Activated CD4-positive, alpha-beta memory T cell treated with anti-CD3 and anti-CD28 coated beads for 36 hours (primary cell): Measurements from ENCODE around the gene PLEKHB2. TPM values are rescaled to one million over a fixed set of nuclear protein-coding genes. Genes with fewer than 3 reads are reported as not detected.

Source experiments
- CTCF ChIA-PET: fragments of 350-600 bp; sonication (Branson Sonifier 250); formaldehyde crosslinking; loops from one replicate; lab custom pipeline; 2021; ENCODE audit warnings: antibody characterized with exemption, inconsistent platforms; lab: Charles Lee
- POLR2A ChIA-PET: fragments of 350-600 bp; sonication (Branson Sonifier 250); formaldehyde crosslinking; loops from one replicate; lab custom pipeline; 2021; ENCODE audit warnings: antibody characterized with exemption; lab: Charles Lee
- DNase-seq: peaks from one replicate; pipeline ENCODE4 v3.0.0-alpha.2; 2020
- H3K27ac Mint-ChIP-seq: one replicate; pipeline ENCODE4 v1.8.0; 2021; ENCODE audit warnings: mixed read lengths
- H3K27me3 Mint-ChIP-seq: one replicate; pipeline ENCODE4 v1.8.0; 2021; ENCODE audit warnings: mixed read lengths
- H3K36me3 Mint-ChIP-seq: one replicate; pipeline ENCODE4 v1.8.0; 2021; ENCODE audit warnings: mixed read lengths
- H3K4me1 Mint-ChIP-seq: one replicate; pipeline ENCODE4 v1.8.0; 2021; ENCODE audit warnings: low read depth, mixed read lengths
- H3K4me3 Mint-ChIP-seq: one replicate; pipeline ENCODE4 v1.8.0; 2021; ENCODE audit warnings: mild to moderate bottlenecking, mixed read lengths
- H3K9me3 Mint-ChIP-seq: one replicate; pipeline ENCODE4 v1.8.0; 2021; ENCODE audit warnings: mixed read lengths
- intact Hi-C: fragments of 100-400 bp; cut with micrococcal nuclease; formaldehyde crosslinking; loops from one replicate; pipeline ENCODE4 v1.15.1; 2023
- total RNA-seq, 2 experiments: library from RNA; stranded (reverse); gene quantifications; one replicate each; pipeline ENCODE4 v1.2.3, GENCODE V29; 2021

PLEKHB2 gene
- total RNA-seq, 2 experiments from 2014 or later: 50.0 to 52.2 TPM

DNA sequence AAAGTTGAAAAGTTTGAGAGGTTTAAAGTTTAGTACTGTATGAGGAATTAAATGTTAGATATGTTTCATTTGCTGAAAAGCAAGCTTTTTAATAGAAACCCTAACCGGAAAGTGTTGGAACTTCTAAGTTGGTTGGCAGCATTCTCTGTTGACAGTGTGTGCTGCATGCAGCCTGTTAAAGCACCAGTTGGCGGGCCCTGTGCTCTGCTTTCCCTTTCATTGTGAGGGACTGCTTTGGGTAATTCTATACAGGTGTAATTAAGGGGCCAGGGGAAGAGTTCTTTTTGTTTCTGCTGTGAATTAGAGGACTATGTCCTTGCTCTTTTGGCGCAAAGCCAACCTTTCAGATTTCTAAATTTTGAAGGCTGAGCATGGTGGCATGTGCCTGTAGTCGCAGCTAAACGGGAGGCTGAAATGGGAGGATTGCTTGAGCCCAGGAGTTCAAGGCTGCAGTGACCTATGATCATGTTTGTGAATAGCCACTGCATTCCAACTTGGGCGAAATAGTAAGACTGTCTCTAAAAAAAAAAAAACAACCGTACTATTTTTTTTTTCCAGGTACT, 20.1 kb downstream of the PLEKHB2 start:
- no peaks in the 10 kb centered on the region for H3K4me1 Mint-ChIP-seq
- ChIA-PET POLR2A (no interaction called here), CTCF (no interaction called here)
- H3K27ac Mint-ChIP-seq: no peak overlapping the region
- no peak overlapping the region for H3K4me3 Mint-ChIP-seq
- intact Hi-C loops: no loop called here
- peaks cover 53% of the 10 kb centered on the region for H3K36me3 Mint-ChIP-seq
- DNase-seq: no peak
- H3K27me3 Mint-ChIP-seq: no peaks in the 10 kb centered on the region
- H3K9me3 Mint-ChIP-seq: no peaks in the 10 kb centered on the region

DNA sequence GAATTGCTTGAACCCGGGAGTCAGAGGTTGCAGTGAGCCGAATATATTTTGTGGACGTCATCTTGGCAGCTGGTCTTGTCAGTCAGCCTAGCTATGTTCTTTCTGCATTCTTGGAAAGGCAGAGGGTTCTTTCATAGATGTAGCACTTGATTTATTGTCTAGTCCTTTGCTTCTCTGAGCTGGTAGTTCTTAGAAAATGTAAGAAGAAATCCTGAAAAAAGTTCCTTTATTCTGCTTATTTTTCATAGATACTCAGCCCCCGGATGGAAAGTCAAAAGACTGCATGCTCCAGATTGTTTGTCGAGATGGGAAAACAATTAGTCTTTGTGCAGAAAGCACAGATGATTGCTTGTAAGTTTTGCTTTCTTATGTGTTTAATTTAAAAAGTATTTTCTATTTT, 21.3 kb downstream of the PLEKHB2 start:
- no peak overlapping the region for H3K27ac Mint-ChIP-seq

DNA sequence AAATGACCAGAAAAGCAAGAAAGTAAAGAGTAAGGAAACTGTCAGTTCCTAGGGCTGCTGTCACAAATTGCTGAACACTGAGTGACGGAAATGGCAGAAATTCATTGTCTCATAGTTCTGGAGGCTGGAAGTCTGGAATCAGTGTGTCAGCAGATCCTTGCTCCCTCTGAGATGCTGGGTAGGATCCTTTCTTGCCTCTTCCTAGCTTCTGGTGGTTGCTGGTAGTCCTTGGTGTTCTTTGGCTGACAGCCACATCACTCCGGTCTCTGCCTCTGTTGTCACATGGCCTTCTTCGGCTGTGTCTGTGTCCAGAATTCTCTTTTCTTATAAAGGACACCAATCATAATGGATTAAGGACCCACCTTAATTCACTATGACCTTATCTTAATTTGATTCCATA, 21.9 kb downstream of the PLEKHB2 start:
- Mint-ChIP-seq H3K27ac (no peak overlapping the region), H3K36me3 (peaks cover 54% of the 10 kb centered on the region), H3K4me1 (no peaks in the 10 kb centered on the region), H3K9me3 (no peaks in the 10 kb centered on the region), H3K4me3 (no peak overlapping the region), H3K27me3 (no peaks in the 10 kb centered on the region)
- POLR2A ChIA-PET: interaction anchor here (0.6 kb wide), 1 partner anchor 61 kb away, joined by 3 read pairs; no protein-coding TSS in a partner anchor
- CTCF ChIA-PET: no interaction called here
- DNase-seq: no peak
- intact Hi-C loops: no loop called here

More for the DNA sequence above, 21.3 kb downstream of the PLEKHB2 start:
- DNase-seq: no peak
- Mint-ChIP-seq H3K36me3 (peaks cover 56% of the 10 kb centered on the region), H3K4me1 (no peaks in the 10 kb centered on the region), H3K4me3 (no peak overlapping the region), H3K9me3 (no peaks in the 10 kb centered on the region), H3K27me3 (no peaks in the 10 kb centered on the region)
- intact Hi-C loops: no loop called here
- ChIA-PET CTCF (no interaction called here), POLR2A (no interaction called here)

DNA sequence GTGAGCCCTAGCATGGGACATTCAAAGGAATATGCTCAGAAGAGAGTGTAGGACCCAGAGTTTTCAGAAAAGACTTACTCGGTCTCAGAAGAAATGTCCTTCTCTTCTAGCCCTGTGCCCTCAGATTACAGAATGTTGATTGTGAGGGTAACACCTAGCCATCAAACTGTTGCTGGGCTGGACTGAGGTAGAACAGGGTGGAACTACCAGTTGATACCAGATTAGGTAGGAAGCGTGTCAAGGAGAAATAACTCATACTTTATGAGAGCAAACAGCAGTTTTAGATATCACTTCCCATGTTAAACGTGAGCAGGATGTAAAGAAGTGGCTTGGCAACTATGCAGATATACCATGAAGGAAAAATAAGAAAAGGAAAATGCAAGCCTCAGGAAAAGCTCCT, 22.8 kb downstream of the PLEKHB2 start:
- POLR2A ChIA-PET: no interaction called here
- Mint-ChIP-seq H3K9me3 (no peaks in the 10 kb centered on the region), H3K27ac (no peak overlapping the region), H3K4me1 (no peaks in the 10 kb centered on the region), H3K36me3 (peaks cover 54% of the 10 kb centered on the region), H3K4me3 (no peak overlapping the region), H3K27me3 (no peaks in the 10 kb centered on the region)
- intact Hi-C loops: no loop called here
- no peak for DNase-seq
- CTCF ChIA-PET: no interaction called here

DNA sequence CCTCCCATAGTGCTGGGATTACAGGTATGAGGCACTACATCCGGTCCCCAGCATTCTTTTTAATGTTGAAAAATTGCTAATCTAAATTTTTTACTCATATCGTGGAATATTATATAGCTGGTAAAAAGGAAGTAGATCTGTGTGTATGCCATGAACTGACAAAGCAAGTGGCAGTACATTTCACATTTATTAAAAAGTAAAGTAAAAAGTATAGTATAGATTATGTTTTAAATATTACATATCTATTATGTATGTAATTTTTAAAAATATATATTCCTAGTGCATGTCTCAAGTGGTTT, 25.1 kb downstream of the PLEKHB2 start:
- Mint-ChIP-seq H3K27me3 (no peaks in the 10 kb centered on the region), H3K27ac (no peak overlapping the region), H3K36me3 (peaks cover 53% of the 10 kb centered on the region), H3K9me3 (no peaks in the 10 kb centered on the region), H3K4me3 (no peak overlapping the region), H3K4me1 (no peaks in the 10 kb centered on the region)
- ChIA-PET CTCF (no interaction called here), POLR2A (no interaction called here)
- DNase-seq: no peak
- intact Hi-C loops: no loop called here

DNA sequence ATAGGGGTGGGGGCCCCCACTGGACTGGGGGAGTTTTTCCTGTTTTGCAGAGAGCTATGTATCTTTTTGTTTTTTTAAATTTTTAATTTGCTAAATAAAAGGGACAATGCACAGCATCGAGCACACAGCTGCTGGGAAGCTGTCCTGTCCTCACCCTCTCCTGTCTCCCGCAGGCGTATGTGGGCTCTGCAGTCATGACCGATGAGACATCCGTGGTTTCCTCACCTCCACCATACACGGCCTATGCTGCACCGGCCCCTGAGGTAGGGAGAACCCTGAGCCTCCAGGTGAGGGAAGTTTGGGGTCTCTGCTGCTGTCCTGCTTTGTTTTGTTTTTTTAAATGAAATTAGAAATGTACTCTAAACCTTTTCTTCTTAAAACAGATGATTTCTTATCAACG, 27.6 kb downstream of the PLEKHB2 start:
- CTCF ChIA-PET: no interaction called here
- intact Hi-C loops: no loop called here

DNA sequence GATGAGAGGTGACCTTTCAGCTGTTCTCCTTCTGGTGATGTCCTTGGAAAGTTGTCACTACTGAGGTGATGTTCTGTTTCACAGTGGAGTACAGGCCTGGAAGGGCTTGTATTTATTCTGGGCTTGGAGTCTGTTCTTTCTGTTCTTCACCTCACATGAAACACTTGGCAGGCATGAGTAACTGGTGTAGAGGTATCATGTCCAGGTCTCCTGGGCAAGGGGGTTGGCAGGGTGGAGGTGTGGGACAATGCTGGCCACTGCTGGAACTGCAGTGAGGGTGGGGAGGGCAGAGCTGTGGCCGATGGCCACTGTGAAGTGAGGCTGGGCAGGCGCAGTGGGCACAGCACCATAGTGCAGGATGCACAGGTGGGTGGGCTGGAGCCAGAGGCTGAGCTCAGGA, 35.4 kb downstream of the PLEKHB2 start:
- Mint-ChIP-seq H3K4me1 (peaks cover 15% of the 10 kb centered on the region), H3K36me3 (peaks cover 36% of the 10 kb centered on the region), H3K27ac (no peak overlapping the region), H3K9me3 (no peaks in the 10 kb centered on the region), H3K27me3 (no peaks in the 10 kb centered on the region), H3K4me3 (no peak overlapping the region)
- intact Hi-C loops: no loop called here
- ChIA-PET CTCF (no interaction called here), POLR2A (no interaction called here)
- DNase-seq: no peak

More for the DNA sequence above, 27.6 kb downstream of the PLEKHB2 start:
- peaks cover 3% of the 10 kb centered on the region for H3K4me1 Mint-ChIP-seq
- DNase-seq: no peak
- peaks cover 47% of the 10 kb centered on the region for H3K36me3 Mint-ChIP-seq
- no peak overlapping the region for H3K27ac Mint-ChIP-seq
- POLR2A ChIA-PET: interaction anchor here (1.1 kb wide), 1 partner anchor 15 kb away, joined by 3 read pairs; no protein-coding TSS in a partner anchor
- H3K27me3 Mint-ChIP-seq: no peaks in the 10 kb centered on the region
- H3K4me3 Mint-ChIP-seq: no peak overlapping the region
- H3K9me3 Mint-ChIP-seq: no peaks in the 10 kb centered on the region

DNA sequence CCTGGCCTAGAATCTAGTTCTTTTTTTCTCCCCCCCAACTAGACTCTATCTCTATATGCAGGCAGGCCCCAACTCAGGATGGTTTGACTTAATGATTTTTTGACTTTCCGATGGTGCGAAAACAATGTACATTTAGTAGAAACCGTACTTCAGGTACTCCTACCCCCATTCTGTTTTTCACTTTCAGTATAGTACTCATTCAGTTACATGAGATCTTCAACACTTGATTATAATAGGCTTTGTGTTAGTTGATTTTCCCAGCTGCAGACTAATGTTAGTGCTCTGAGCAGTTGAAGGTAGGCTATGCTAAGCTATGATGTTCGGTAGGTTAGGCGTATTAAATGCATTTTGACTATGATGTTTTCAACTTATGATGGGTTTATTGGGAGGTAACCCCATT, 37.7 kb downstream of the PLEKHB2 start:
- DNase-seq: no peak
- intact Hi-C loops: no loop called here
- Mint-ChIP-seq H3K36me3 (peaks cover 29% of the 10 kb centered on the region), H3K4me1 (peaks cover 12% of the 10 kb centered on the region), H3K27ac (no peak overlapping the region), H3K9me3 (no peaks in the 10 kb centered on the region), H3K4me3 (no peak overlapping the region), H3K27me3 (no peaks in the 10 kb centered on the region)
- POLR2A ChIA-PET: no interaction called here
- CTCF ChIA-PET: no interaction called here

DNA sequence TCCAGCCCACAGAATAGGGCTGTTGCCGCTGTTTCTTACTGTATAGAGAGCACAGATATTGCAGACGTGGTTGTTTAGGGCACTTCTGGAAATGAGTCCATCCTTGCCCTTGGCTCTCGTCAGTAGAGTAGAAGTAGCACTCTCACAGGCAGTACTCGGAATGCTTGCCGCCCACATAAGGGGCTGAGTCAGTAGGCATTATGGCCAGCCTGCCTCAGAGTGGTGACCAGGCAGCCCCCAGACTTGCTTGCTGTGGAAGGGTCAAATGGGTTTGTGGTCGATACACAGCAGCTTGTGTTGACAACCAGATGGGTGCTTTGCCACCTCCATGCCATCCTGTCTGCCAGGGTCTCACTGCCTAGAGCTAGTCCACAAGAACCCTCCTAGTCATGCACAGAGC, 38.7 kb downstream of the PLEKHB2 start:
- ChIA-PET POLR2A (no interaction called here), CTCF (interaction anchor here (1.1 kb wide), 1 partner anchor 10 kb away, joined by 3 read pairs; no protein-coding TSS in a partner anchor)
- H3K27me3 Mint-ChIP-seq: no peaks in the 10 kb centered on the region
- intact Hi-C loops: no loop called here
- no peak for DNase-seq
- H3K4me3 Mint-ChIP-seq: no peak overlapping the region
- peaks cover 12% of the 10 kb centered on the region for H3K4me1 Mint-ChIP-seq
- no peaks in the 10 kb centered on the region for H3K9me3 Mint-ChIP-seq
- H3K36me3 Mint-ChIP-seq: peaks cover 25% of the 10 kb centered on the region
- H3K27ac Mint-ChIP-seq: no peak overlapping the region

DNA sequence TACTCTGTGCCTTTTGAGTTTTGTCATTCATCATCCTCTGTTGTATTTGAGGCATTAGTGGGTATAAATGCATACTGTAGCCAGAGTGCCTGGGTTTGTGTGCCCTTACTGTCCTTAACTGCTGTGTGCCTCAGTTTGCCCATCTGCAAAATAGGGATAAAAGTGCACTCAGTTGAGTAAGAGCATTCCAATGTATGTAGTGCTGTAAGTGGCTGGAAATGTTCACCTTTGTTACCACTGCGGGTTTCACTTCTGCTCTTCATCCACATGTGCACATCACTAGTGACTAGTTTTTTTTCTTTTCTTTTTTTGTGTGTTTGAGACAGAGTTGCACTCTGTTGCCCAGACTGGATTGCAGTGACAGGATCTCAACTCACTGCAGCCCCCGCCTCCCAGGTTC, 39.9 kb downstream of the PLEKHB2 start:
- no peak overlapping the region for H3K4me3 Mint-ChIP-seq
- DNase-seq: no peak
- peaks cover 12% of the 10 kb centered on the region for H3K4me1 Mint-ChIP-seq
- H3K27ac Mint-ChIP-seq: no peak overlapping the region
- H3K36me3 Mint-ChIP-seq: peaks cover 26% of the 10 kb centered on the region
- H3K27me3 Mint-ChIP-seq: no peaks in the 10 kb centered on the region
- ChIA-PET POLR2A (no interaction called here), CTCF (no interaction called here)
- intact Hi-C loops: no loop called here
- H3K9me3 Mint-ChIP-seq: no peaks in the 10 kb centered on the region

DNA sequence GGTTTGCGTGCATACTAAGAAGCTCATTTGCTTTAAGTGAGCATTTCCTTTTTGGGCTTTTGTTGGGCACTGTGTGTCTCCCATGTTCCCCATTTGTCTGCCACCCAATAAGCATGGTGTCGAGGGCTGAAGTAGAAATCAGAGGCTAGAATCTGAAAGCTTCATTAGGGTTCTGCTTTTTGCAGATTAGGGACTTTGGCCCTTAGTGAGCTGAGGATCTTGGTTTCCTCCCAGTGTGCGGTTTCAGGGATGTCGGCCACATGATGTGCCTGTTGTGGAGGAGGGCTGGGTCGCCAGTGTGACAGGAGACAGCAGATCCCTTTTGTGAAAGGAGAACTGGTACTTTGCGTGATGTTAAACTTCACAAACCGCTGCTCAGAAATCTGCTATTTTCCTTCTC, 41.1 kb downstream of the PLEKHB2 start:
- no peak overlapping the region for H3K4me3 Mint-ChIP-seq
- H3K9me3 Mint-ChIP-seq: no peaks in the 10 kb centered on the region
- no peaks in the 10 kb centered on the region for H3K27me3 Mint-ChIP-seq
- ChIA-PET POLR2A (no interaction called here), CTCF (no interaction called here)
- H3K4me1 Mint-ChIP-seq: peaks cover 12% of the 10 kb centered on the region
- peaks cover 20% of the 10 kb centered on the region for H3K36me3 Mint-ChIP-seq
- intact Hi-C loops: no loop called here
- no peak overlapping the region for H3K27ac Mint-ChIP-seq
- no peak for DNase-seq

DNA sequence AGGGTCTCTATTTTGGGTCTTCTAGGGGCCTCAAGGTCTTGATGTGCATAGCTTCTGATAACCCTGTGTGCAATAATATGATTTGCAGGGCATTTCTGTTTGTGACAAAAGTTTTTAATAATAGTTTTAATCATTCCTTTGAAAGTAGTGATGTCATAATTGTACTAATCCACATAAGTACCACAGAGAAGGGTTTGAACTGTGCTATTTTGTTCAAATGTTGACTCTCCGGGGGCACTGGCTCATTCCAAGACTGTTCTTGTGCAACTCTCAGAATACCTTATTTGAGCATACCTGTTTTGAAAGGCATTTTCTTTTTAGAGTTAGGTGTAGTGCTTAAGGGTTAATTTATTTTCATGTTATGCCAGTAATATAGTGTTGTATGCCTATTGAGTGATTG, 41.6 kb downstream of the PLEKHB2 start:
- Mint-ChIP-seq H3K9me3 (no peaks in the 10 kb centered on the region), H3K4me1 (peaks cover 12% of the 10 kb centered on the region), H3K36me3 (peaks cover 20% of the 10 kb centered on the region), H3K27me3 (no peaks in the 10 kb centered on the region), H3K27ac (no peak overlapping the region), H3K4me3 (no peak overlapping the region)
- intact Hi-C loops: no loop called here
- POLR2A ChIA-PET: no interaction called here
- CTCF ChIA-PET: no interaction called here
- no peak for DNase-seq

DNA sequence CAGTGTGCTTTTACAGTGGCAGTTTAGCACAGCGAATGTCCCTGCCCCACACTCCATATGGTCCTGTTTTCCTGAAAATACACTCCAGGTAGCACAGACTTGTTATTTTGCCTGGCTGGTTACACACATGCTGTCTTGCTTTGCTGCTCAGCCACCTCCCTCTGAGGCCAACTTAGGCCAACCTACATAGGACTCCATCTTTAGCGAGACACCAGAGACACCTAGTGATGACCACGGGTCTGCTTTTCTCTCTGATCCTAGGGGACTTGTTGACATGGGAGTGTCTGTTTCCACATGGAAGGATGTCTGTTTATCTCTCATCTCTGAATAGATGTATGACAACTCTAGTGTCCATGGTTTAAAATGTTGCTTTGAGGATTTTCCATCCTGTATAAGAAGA, 43.3 kb downstream of the PLEKHB2 start:
- DNase-seq: no peak
- intact Hi-C loops: no loop called here
- CTCF ChIA-PET: no interaction called here
- Mint-ChIP-seq H3K9me3 (no peaks in the 10 kb centered on the region), H3K27ac (no peak overlapping the region), H3K4me3 (no peak overlapping the region), H3K36me3 (peaks cover 15% of the 10 kb centered on the region), H3K27me3 (no peaks in the 10 kb centered on the region), H3K4me1 (no peaks in the 10 kb centered on the region)
- POLR2A ChIA-PET: no interaction called here
